WTC11 (cell line): ENCODE measurements around the gene OPTN. TPM values are rescaled to one million over a fixed set of nuclear protein-coding genes. Genes with fewer than 3 reads are reported as not detected.

Experiments used
- ATAC-seq: fragments of 200-7000 bp; cut with Tn5 transposase; 2 replicates; pipeline ENCODE4 v1.10.0; 2021; ENCODE audit warnings: mild to moderate bottlenecking, moderate library complexity
- CTCF ChIA-PET: fragments of 300-600 bp; sonication (Branson Sonifier 250); formaldehyde crosslinking; loops from one replicate; lab custom pipeline; 2021; ENCODE audit warnings: antibody characterized with exemption; lab: Charles Lee
- POLR2A ChIA-PET: fragments of 350-600 bp; sonication (Branson Sonifier 250); formaldehyde crosslinking; loops from one replicate; lab custom pipeline; 2021; ENCODE audit warnings: antibody characterized with exemption; lab: Charles Lee
- DNase-seq: peaks from one replicate; pipeline ENCODE4 v3.0.0; 2021; ENCODE audit warnings: low spot score
- H3K27ac Mint-ChIP-seq: 2 replicates; pipeline ENCODE4 v1.8.0; 2021; ENCODE audit warnings: mixed read lengths
- H3K27me3 Mint-ChIP-seq: 2 replicates; pipeline ENCODE4 v1.8.0; 2021; ENCODE audit warnings: low read depth, mild to moderate bottlenecking, moderate library complexity, mixed read lengths
- H3K36me3 Mint-ChIP-seq: 2 replicates; pipeline ENCODE4 v1.8.0; 2021; ENCODE audit warnings: mixed read lengths
- H3K4me1 Mint-ChIP-seq: 2 replicates; pipeline ENCODE4 v1.8.0; 2022; ENCODE audit warnings: mixed read lengths
- H3K4me3 Mint-ChIP-seq: 2 replicates; pipeline ENCODE4 v1.8.0; 2021; ENCODE audit warnings: mild to moderate bottlenecking, moderate library complexity, mixed read lengths
- H3K9me3 Mint-ChIP-seq: 2 replicates; pipeline ENCODE4 v1.8.0; 2021; ENCODE audit warnings: mixed read lengths
- CBFB ChIP-seq: sonication (generic); formaldehyde crosslinking; IDR thresholded peaks from 2 replicates; pipeline ENCODE4 v1.8.1; 2022; ENCODE audit warnings: mild to moderate bottlenecking, low read depth, missing genetic modification reagents
- EMX1 ChIP-seq: fragments of 250-450 bp; sonication (Bioruptor Pico); IDR thresholded peaks from 2 replicates; pipeline ENCODE4 v1.8.0; 2021; ENCODE audit warnings: mild to moderate bottlenecking
- GABPB1 ChIP-seq: sonication (generic); formaldehyde crosslinking; IDR thresholded peaks from 2 replicates; pipeline ENCODE4 v1.8.1; 2023; ENCODE audit warnings: mild to moderate bottlenecking, missing genetic modification reagents
- IRF2 ChIP-seq: sonication (generic); formaldehyde crosslinking; IDR thresholded peaks from 2 replicates; pipeline ENCODE4 v1.8.0; 2022; ENCODE audit warnings: low read depth, missing genetic modification reagents, borderline replicate concordance
- JAZF1 ChIP-seq: fragments of 250-450 bp; sonication (Bioruptor Pico); IDR thresholded peaks from 2 replicates; pipeline ENCODE4 v1.9.0; 2021; ENCODE audit warnings: moderate library complexity, mild to moderate bottlenecking, inconsistent platforms
- KAT7 ChIP-seq: sonication (generic); formaldehyde crosslinking; IDR thresholded peaks from 2 replicates; pipeline ENCODE4 v1.8.1; 2023; ENCODE audit warnings: missing genetic modification reagents, mild to moderate bottlenecking, borderline replicate concordance
- NR2C2 ChIP-seq: sonication (generic); formaldehyde crosslinking; IDR thresholded peaks from 2 replicates; pipeline ENCODE4 v1.8.0; 2022; ENCODE audit warnings: mild to moderate bottlenecking, missing genetic modification reagents
- RELA ChIP-seq: sonication (generic); formaldehyde crosslinking; IDR thresholded peaks from 2 replicates; pipeline ENCODE4 v1.8.1; 2022; ENCODE audit warnings: missing genetic modification reagents, mild to moderate bottlenecking, borderline replicate concordance
- ZNF121 ChIP-seq: sonication (generic); formaldehyde crosslinking; IDR thresholded peaks from 2 replicates; pipeline ENCODE4 v1.8.0; 2023; ENCODE audit warnings: missing genetic modification reagents
- ZNF219 ChIP-seq: sonication (generic); formaldehyde crosslinking; IDR thresholded peaks from 2 replicates; pipeline ENCODE4 v1.8.0; 2023; ENCODE audit warnings: missing genetic modification reagents, mild to moderate bottlenecking, borderline replicate concordance
- total RNA-seq: library from RNA; stranded (reverse); gene quantifications from 3 replicates; pipeline ENCODE4 v1.2.3, GENCODE V29; 2021
- TF ChIP-seq, protein P1 (sequence below): fragments of 250-450 bp; sonication (Bioruptor Pico); IDR thresholded peaks from 2 replicates; pipeline ENCODE4 v1.9.0; 2021; ENCODE audit warnings: mild to moderate bottlenecking, borderline replicate concordance
- TF ChIP-seq, protein P2 (sequence below): sonication (generic); formaldehyde crosslinking; IDR thresholded peaks from 2 replicates; pipeline ENCODE4 v1.8.0; 2022; ENCODE audit warnings: mild to moderate bottlenecking, missing genetic modification reagents
- TF ChIP-seq, protein P3 (sequence below): fragments of 250-450 bp; sonication (Bioruptor Pico); IDR thresholded peaks from 2 replicates; pipeline ENCODE4 v1.9.0; 2021; ENCODE audit warnings: moderate library complexity, mild to moderate bottlenecking, inconsistent platforms, borderline replicate concordance
- TF ChIP-seq, protein P4 (sequence below): sonication (generic); formaldehyde crosslinking; IDR thresholded peaks from 2 replicates; pipeline ENCODE4 v1.8.0; 2022; ENCODE audit warnings: mild to moderate bottlenecking, missing genetic modification reagents
- TF ChIP-seq, protein P5 (sequence below): sonication (generic); formaldehyde crosslinking; IDR thresholded peaks from 2 replicates; pipeline ENCODE4 v1.8.1; 2022; ENCODE audit warnings: mild to moderate bottlenecking, missing genetic modification reagents, moderate library complexity, borderline replicate concordance
- TF ChIP-seq, protein P6 (sequence below): sonication (generic); formaldehyde crosslinking; IDR thresholded peaks from 2 replicates; pipeline ENCODE4 v1.8.1; 2023; ENCODE audit warnings: mild to moderate bottlenecking, missing genetic modification reagents, moderate library complexity
- TF ChIP-seq, protein P7 (sequence below): sonication (generic); formaldehyde crosslinking; IDR thresholded peaks from 2 replicates; pipeline ENCODE4 v1.8.1; 2022; ENCODE audit warnings: low read depth, mild to moderate bottlenecking, moderate library complexity, missing genetic modification reagents, borderline replicate concordance
- TF ChIP-seq, protein P8 (sequence below): fragments of 250-450 bp; sonication (Bioruptor Pico); conservative IDR thresholded peaks from 2 replicates; pipeline ENCODE4 v1.9.0; 2021; ENCODE audit warnings: mild to moderate bottlenecking

Gene OPTN
- total RNA-seq, 1 experiment from 2014 or later: 44.3 TPM

DNA sequence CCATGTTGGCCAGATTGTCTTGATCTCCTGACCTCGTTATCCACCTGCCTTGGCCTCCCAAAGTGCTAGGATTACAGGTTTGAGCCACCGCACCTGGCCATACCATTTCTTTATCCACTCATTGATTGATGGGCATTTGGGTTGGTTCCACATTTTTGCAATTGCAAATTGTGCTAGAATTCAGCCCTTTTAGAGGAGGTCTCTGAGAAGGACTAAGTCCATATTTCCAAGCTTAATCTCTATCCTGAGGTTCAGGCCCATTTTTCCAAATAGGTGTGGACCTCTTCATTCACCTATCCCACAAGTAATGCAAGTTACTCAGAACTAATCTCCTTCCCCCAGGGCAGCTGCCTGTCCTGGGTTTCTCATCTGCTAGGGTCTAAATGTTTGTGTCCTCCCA is 9.7 kb upstream of the OPTN start:
- Mint-ChIP-seq H3K4me1 (peaks cover 6% of the 10 kb centered on the region), H3K27me3 (no peaks in the 10 kb centered on the region), H3K9me3 (peaks cover 37% of the 10 kb centered on the region), H3K27ac (no peak overlapping the region)
- ATAC-seq: no peak
- POLR2A ChIA-PET: no interaction called here
- CTCF ChIA-PET: no interaction called here
- DNase-seq: no peak
- TF ChIP-seq IRF2 (CRISPR knock-in tag) (no peak), KAT7 (CRISPR knock-in tag) (no peak), GABPB1 (CRISPR knock-in tag) (no peak), CBFB (CRISPR knock-in tag) (no peak), EMX1 (CRISPR knock-in tag) (no peak), ZNF121 (CRISPR knock-in tag) (no peak), NR2C2 (CRISPR knock-in tag) (no peak), ZNF219 (CRISPR knock-in tag) (no peak), RELA (CRISPR knock-in tag) (no peak), JAZF1 (CRISPR knock-in tag) (no peak)
- TF ChIP-seq, protein P1, sequence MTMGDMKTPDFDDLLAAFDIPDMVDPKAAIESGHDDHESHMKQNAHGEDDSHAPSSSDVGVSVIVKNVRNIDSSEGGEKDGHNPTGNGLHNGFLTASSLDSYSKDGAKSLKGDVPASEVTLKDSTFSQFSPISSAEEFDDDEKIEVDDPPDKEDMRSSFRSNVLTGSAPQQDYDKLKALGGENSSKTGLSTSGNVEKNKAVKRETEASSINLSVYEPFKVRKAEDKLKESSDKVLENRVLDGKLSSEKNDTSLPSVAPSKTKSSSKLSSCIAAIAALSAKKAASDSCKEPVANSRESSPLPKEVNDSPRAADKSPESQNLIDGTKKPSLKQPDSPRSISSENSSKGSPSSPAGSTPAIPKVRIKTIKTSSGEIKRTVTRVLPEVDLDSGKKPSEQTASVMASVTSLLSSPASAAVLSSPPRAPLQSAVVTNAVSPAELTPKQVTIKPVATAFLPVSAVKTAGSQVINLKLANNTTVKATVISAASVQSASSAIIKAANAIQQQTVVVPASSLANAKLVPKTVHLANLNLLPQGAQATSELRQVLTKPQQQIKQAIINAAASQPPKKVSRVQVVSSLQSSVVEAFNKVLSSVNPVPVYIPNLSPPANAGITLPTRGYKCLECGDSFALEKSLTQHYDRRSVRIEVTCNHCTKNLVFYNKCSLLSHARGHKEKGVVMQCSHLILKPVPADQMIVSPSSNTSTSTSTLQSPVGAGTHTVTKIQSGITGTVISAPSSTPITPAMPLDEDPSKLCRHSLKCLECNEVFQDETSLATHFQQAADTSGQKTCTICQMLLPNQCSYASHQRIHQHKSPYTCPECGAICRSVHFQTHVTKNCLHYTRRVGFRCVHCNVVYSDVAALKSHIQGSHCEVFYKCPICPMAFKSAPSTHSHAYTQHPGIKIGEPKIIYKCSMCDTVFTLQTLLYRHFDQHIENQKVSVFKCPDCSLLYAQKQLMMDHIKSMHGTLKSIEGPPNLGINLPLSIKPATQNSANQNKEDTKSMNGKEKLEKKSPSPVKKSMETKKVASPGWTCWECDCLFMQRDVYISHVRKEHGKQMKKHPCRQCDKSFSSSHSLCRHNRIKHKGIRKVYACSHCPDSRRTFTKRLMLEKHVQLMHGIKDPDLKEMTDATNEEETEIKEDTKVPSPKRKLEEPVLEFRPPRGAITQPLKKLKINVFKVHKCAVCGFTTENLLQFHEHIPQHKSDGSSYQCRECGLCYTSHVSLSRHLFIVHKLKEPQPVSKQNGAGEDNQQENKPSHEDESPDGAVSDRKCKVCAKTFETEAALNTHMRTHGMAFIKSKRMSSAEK (CRISPR knock-in tag): no peak
- TF ChIP-seq, protein P2, sequence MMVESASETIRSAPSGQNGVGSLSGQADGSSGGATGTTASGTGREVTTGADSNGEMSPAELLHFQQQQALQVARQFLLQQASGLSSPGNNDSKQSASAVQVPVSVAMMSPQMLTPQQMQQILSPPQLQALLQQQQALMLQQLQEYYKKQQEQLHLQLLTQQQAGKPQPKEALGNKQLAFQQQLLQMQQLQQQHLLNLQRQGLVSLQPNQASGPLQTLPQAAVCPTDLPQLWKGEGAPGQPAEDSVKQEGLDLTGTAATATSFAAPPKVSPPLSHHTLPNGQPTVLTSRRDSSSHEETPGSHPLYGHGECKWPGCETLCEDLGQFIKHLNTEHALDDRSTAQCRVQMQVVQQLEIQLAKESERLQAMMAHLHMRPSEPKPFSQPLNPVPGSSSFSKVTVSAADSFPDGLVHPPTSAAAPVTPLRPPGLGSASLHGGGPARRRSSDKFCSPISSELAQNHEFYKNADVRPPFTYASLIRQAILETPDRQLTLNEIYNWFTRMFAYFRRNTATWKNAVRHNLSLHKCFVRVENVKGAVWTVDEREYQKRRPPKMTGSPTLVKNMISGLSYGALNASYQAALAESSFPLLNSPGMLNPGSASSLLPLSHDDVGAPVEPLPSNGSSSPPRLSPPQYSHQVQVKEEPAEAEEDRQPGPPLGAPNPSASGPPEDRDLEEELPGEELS (CRISPR knock-in tag): no peak
- TF ChIP-seq, protein P3, sequence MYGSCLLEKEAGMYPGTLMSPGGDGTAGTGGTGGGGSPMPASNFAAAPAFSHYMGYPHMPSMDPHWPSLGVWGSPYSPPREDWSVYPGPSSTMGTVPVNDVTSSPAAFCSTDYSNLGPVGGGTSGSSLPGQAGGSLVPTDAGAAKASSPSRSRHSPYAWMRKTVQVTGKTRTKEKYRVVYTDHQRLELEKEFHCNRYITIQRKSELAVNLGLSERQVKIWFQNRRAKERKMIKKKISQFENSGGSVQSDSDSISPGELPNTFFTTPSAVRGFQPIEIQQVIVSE: no peak
- TF ChIP-seq, protein P4, sequence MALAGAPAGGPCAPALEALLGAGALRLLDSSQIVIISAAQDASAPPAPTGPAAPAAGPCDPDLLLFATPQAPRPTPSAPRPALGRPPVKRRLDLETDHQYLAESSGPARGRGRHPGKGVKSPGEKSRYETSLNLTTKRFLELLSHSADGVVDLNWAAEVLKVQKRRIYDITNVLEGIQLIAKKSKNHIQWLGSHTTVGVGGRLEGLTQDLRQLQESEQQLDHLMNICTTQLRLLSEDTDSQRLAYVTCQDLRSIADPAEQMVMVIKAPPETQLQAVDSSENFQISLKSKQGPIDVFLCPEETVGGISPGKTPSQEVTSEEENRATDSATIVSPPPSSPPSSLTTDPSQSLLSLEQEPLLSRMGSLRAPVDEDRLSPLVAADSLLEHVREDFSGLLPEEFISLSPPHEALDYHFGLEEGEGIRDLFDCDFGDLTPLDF: no peak
- TF ChIP-seq, protein P5, sequence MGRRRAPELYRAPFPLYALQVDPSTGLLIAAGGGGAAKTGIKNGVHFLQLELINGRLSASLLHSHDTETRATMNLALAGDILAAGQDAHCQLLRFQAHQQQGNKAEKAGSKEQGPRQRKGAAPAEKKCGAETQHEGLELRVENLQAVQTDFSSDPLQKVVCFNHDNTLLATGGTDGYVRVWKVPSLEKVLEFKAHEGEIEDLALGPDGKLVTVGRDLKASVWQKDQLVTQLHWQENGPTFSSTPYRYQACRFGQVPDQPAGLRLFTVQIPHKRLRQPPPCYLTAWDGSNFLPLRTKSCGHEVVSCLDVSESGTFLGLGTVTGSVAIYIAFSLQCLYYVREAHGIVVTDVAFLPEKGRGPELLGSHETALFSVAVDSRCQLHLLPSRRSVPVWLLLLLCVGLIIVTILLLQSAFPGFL: no peak
- TF ChIP-seq, protein P6, sequence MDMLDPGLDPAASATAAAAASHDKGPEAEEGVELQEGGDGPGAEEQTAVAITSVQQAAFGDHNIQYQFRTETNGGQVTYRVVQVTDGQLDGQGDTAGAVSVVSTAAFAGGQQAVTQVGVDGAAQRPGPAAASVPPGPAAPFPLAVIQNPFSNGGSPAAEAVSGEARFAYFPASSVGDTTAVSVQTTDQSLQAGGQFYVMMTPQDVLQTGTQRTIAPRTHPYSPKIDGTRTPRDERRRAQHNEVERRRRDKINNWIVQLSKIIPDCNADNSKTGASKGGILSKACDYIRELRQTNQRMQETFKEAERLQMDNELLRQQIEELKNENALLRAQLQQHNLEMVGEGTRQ (CRISPR knock-in tag): no peak
- TF ChIP-seq, protein P7, sequence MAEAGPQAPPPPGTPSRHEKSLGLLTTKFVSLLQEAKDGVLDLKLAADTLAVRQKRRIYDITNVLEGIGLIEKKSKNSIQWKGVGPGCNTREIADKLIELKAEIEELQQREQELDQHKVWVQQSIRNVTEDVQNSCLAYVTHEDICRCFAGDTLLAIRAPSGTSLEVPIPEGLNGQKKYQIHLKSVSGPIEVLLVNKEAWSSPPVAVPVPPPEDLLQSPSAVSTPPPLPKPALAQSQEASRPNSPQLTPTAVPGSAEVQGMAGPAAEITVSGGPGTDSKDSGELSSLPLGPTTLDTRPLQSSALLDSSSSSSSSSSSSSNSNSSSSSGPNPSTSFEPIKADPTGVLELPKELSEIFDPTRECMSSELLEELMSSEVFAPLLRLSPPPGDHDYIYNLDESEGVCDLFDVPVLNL (CRISPR knock-in tag): no peak
- TF ChIP-seq, protein P8, sequence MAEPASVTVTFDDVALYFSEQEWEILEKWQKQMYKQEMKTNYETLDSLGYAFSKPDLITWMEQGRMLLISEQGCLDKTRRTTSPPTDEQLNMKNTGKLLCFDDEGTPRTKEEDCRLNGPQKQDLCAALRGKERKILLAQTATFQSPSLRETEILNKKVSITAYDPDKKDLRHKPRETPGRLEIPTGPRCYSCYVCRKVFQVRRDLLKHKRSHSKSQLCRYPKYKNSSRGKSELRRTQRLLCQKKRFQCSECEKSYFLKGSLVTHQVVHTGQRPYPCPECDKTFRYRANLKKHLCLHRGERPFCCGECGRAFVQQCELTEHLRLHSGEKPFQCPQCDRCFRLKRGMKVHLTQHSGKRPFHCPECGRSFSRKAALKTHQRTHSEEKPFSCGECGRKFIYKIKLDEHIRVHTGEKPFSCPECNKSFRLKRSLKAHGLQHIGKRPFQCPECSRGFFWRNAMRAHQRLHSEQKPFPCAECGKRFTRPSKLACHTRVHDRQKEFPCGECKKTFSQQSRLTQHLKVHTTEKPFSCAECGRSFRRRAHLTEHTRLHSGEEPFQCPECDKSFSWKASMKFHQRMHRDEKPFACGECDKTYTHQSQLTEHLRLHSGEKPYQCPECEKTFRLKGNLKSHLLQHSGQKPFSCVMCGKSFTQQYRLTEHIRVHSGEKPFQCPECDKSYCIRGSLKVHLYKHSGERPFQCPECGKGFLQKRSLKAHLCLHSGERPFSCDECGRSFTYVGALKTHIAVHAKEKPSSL (CRISPR knock-in tag): no peak
- TF ChIP-seq, all 79 proteins: peak for 0
- Mint-ChIP-seq H3K4me3 (no peak overlapping the region), H3K36me3 (peaks cover 29% of the 10 kb centered on the region)
